Measurements from ENCODE around the gene C10orf90. TPM values are rescaled to one million over a fixed set of nuclear protein-coding genes. Genes with fewer than 3 reads are reported as not detected.
A peak's percentile ranks its signal among the peaks of the same experiment; 100 is the strongest.

Gene C10orf90
- total RNA-seq, 2 donors from 2014 or later, result 0.33 TPM; not detected in 1

GRCh38 chr10:126674741-126675515 lies 4.4 kb upstream of the C10orf90 start:
- 89 to 95% methylated on average over 5 to 6 of the region's 6 CpGs for WGBS, 2 experiments (ENCODE audit: insufficient coverage in 1 of 2, insufficient read length in 1 of 2)
- H3K27me3 ChIP-seq (ENCODE audit: control insufficient read depth, insufficient read depth, low read length, poor library complexity, severe bottlenecking), result no peaks in the 10 kb centered on the region
- H3K27ac ChIP-seq (ENCODE audit: low read depth, low read length), result no peak overlapping the region
- Mint-ChIP-seq H3K27me3 (ENCODE audit: insufficient read depth) (no peaks in the 10 kb centered on the region), H3K4me3 (no peak overlapping the region), H3K27ac (no peak overlapping the region), H3K4me1 (peaks cover 17% of the 10 kb centered on the region), H3K9me3 (peaks cover 15% of the 10 kb centered on the region), H3K36me3 (ENCODE audit: low read depth) (no peaks in the 10 kb centered on the region)
- no peaks in the 10 kb centered on the region for H3K9me3 ChIP-seq (ENCODE audit: control insufficient read depth, low read length)
- no peak overlapping the region for H3K4me3 ChIP-seq (ENCODE audit: low read length)
- no peaks in the 10 kb centered on the region for H3K4me1 ChIP-seq (ENCODE audit: control insufficient read depth, insufficient read depth, low read length)
- no peaks in the 10 kb centered on the region for H3K36me3 ChIP-seq (ENCODE audit: control insufficient read depth, insufficient read depth, low read length)
- TF ChIP-seq, protein P1, sequence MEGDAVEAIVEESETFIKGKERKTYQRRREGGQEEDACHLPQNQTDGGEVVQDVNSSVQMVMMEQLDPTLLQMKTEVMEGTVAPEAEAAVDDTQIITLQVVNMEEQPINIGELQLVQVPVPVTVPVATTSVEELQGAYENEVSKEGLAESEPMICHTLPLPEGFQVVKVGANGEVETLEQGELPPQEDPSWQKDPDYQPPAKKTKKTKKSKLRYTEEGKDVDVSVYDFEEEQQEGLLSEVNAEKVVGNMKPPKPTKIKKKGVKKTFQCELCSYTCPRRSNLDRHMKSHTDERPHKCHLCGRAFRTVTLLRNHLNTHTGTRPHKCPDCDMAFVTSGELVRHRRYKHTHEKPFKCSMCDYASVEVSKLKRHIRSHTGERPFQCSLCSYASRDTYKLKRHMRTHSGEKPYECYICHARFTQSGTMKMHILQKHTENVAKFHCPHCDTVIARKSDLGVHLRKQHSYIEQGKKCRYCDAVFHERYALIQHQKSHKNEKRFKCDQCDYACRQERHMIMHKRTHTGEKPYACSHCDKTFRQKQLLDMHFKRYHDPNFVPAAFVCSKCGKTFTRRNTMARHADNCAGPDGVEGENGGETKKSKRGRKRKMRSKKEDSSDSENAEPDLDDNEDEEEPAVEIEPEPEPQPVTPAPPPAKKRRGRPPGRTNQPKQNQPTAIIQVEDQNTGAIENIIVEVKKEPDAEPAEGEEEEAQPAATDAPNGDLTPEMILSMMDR (conservative IDR thresholded peaks at IDR 0.05), result no peak
- H3K9ac ChIP-seq (ENCODE audit: extremely low read depth, low read length, poor library complexity, severe bottlenecking), result no peak overlapping the region
- no peak for DNase-seq

GRCh38 chr10:126673565-126673964 lies 3.1 kb upstream of the C10orf90 start:
- Mint-ChIP-seq H3K27ac (no peak overlapping the region), H3K36me3 (ENCODE audit: low read depth) (no peaks in the 10 kb centered on the region), H3K4me1 (peaks cover 19% of the 10 kb centered on the region), H3K9me3 (peaks cover 15% of the 10 kb centered on the region), H3K27me3 (ENCODE audit: insufficient read depth) (no peaks in the 10 kb centered on the region), H3K4me3 (no peak overlapping the region)
- TF ChIP-seq, protein P1 (conservative IDR thresholded peaks at IDR 0.05), result no peak
- Histone ChIP-seq H3K4me3 (ENCODE audit: low read length) (no peak overlapping the region), H3K9ac (ENCODE audit: extremely low read depth, low read length, poor library complexity, severe bottlenecking) (no peak overlapping the region), H3K4me1 (ENCODE audit: control insufficient read depth, insufficient read depth, low read length) (no peaks in the 10 kb centered on the region), H3K9me3 (ENCODE audit: control insufficient read depth, low read length) (no peaks in the 10 kb centered on the region), H3K36me3 (ENCODE audit: control insufficient read depth, insufficient read depth, low read length) (no peaks in the 10 kb centered on the region), H3K27ac (ENCODE audit: low read depth, low read length) (no peak overlapping the region), H3K27me3 (ENCODE audit: control insufficient read depth, insufficient read depth, low read length, poor library complexity, severe bottlenecking) (no peaks in the 10 kb centered on the region)
- 88% methylated on average over 3 of the region's 3 CpGs; no CpG with 5 or more reads in 1 of the 2 experiments for WGBS, 2 experiments (ENCODE audit: insufficient coverage in 1 of 2, insufficient read length in 1 of 2)
- DNase-seq, result no peak

DNA sequence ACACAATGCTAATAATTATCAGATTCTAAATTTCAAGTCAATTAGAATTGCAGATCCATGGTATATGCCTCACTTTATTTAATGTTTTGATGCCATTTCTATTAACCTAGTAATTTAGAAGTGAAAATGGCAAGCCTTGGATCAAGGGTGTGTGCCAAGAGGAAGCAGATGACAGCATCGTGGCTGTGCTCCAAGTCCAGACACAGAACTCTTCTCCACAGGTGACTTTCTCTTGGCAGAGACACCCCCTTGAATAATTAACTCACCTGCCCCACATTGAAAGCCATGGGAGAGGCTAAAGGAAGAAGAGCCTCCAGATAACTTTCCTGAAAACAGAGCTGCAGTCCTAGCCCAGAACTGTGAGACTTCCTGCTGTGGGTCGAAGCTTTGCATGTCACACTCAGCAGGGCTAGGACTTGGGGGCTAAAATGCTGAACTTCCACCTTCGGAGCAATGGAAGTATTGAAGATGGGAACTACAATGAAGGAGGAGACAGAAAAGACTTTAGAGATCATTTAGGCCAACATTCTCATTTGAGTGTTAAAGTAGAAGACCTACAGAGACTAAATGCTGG lies 996 bp upstream of the C10orf90 start:
- 67 to 74% methylated on average over 3 of the region's 3 CpGs for WGBS, 2 experiments (ENCODE audit: insufficient coverage in 1 of 2, insufficient read length in 1 of 2)
- Mint-ChIP-seq H3K9me3 (peaks cover 8% of the 10 kb centered on the region), H3K36me3 (ENCODE audit: low read depth) (no peaks in the 10 kb centered on the region), H3K4me3 (no peak overlapping the region), H3K27ac (no peak overlapping the region), H3K27me3 (ENCODE audit: insufficient read depth) (no peaks in the 10 kb centered on the region), H3K4me1 (peaks cover 19% of the 10 kb centered on the region)
- H3K9me3 ChIP-seq (ENCODE audit: control insufficient read depth, low read length), result no peaks in the 10 kb centered on the region
- H3K27ac ChIP-seq (ENCODE audit: low read depth, low read length), result no peak overlapping the region
- H3K9ac ChIP-seq (ENCODE audit: extremely low read depth, low read length, poor library complexity, severe bottlenecking), result no peak overlapping the region
- no peak overlapping the region for H3K4me3 ChIP-seq (ENCODE audit: low read length)
- TF ChIP-seq, protein P1 (conservative IDR thresholded peaks at IDR 0.05), result no peak
- no peaks in the 10 kb centered on the region for H3K4me1 ChIP-seq (ENCODE audit: control insufficient read depth, insufficient read depth, low read length)
- H3K36me3 ChIP-seq (ENCODE audit: control insufficient read depth, insufficient read depth, low read length), result no peaks in the 10 kb centered on the region
- DNase-seq, result peak; percentile 75
- no peaks in the 10 kb centered on the region for H3K27me3 ChIP-seq (ENCODE audit: control insufficient read depth, insufficient read depth, low read length, poor library complexity, severe bottlenecking)

Data from endodermal cell (in vitro differentiated cells).